IMR-90 (cell line): Measurements from ENCODE around the gene TENT5A. TPM values are rescaled to one million over a fixed set of nuclear protein-coding genes. Genes with fewer than 3 reads are reported as not detected.

Source experiments
- ATAC-seq: fragments of 200-7000 bp; cut with Tn5 transposase; 2 replicates; pipeline ENCODE4 v1.9.1; 2020; ENCODE audit warnings: low read depth, mild to moderate bottlenecking, moderate library complexity
- BruUV-seq: library from RNA; stranded (reverse); fragments of 400-500 nt; replicated peaks from 2 replicates; lab custom pipeline; 2021; lab: Mats Ljungman, UMichigan
- CTCF ChIA-PET: fragments of 300-600 bp; formaldehyde crosslinking; extraction: SDS; loops from one replicate; lab custom pipeline; 2021; ENCODE audit warnings: antibody characterized with exemption; lab: Yijun Ruan, JAX
- POLR2A ChIA-PET: fragments of 300-600 bp; sonication (Branson Sonifier 250); formaldehyde crosslinking; loops from one replicate; lab custom pipeline; 2022; ENCODE audit warnings: antibody characterized with exemption; ENCODE audit not compliant: unreplicated experiment; lab: Charles Lee
- DNase-seq: peaks from one replicate; pipeline ENCODE4 v3.0.0; 2013
- H2AFZ ChIP-seq: replicated peaks from 2 replicates; pipeline ENCODE3; 2013; ENCODE audit warnings: low read length, mild to moderate bottlenecking; ENCODE audit not compliant: poor library complexity
- H2AK5ac ChIP-seq: 2 replicates; pipeline ENCODE4 v1.6.1; 2013; ENCODE audit warnings: low read depth, low read length, inconsistent platforms
- H2AK9ac ChIP-seq: replicated peaks from 2 replicates; pipeline ENCODE3; 2013; ENCODE audit warnings: mild to moderate bottlenecking, low read depth, low read length, moderate library complexity; ENCODE audit not compliant: poor library complexity
- H2BK120ac ChIP-seq: 2 replicates; pipeline ENCODE4 v1.6.1; 2013; ENCODE audit warnings: low read depth, low read length, inconsistent platforms
- H2BK15ac ChIP-seq: 3 replicates; pipeline ENCODE4 v1.6.1; 2013; ENCODE audit warnings: low read depth, low read length, inconsistent platforms
- H2BK20ac ChIP-seq: 2 replicates; pipeline ENCODE4 v1.6.1; 2013; ENCODE audit warnings: low read depth, mild to moderate bottlenecking, inconsistent platforms, low read length, moderate library complexity
- H2BK5ac ChIP-seq: 2 replicates; pipeline ENCODE4 v1.6.1; 2013; ENCODE audit warnings: mild to moderate bottlenecking, low read depth, low read length, inconsistent platforms; ENCODE audit not compliant: poor library complexity, severe bottlenecking
- H3K14ac ChIP-seq: replicated peaks from 2 replicates; pipeline ENCODE4 v1.6.1; 2013; ENCODE audit warnings: low read depth, low read length, inconsistent platforms
- H3K18ac ChIP-seq: 2 replicates; pipeline ENCODE4 v1.6.1; 2013; ENCODE audit warnings: low read depth, low read length, control low read depth
- H3K23ac ChIP-seq: 2 replicates; pipeline ENCODE4 v1.6.1; 2013; ENCODE audit warnings: low read depth, low read length, inconsistent platforms
- H3K27ac ChIP-seq: 2 replicates; pipeline ENCODE4 v1.5.1; 2013; ENCODE audit warnings: mild to moderate bottlenecking, control low read depth, low read length; ENCODE audit not compliant: insufficient read depth
- H3K27me3 ChIP-seq: 2 replicates; pipeline ENCODE4 v1.6.1; 2013; ENCODE audit warnings: low read length; ENCODE audit not compliant: control insufficient read depth, insufficient read depth
- H3K36me3 ChIP-seq: 2 replicates; pipeline ENCODE4 v1.6.1; 2013; ENCODE audit warnings: low read length, mixed read lengths; ENCODE audit not compliant: control insufficient read depth, insufficient read depth
- H3K4ac ChIP-seq: 2 replicates; pipeline ENCODE4 v1.6.1; 2013; ENCODE audit warnings: low read depth, low read length, inconsistent platforms
- H3K4me1 ChIP-seq: 2 replicates; pipeline ENCODE4 v1.6.1; 2013; ENCODE audit warnings: low read length, mixed read lengths; ENCODE audit not compliant: control insufficient read depth, insufficient read depth
- H3K4me2 ChIP-seq: 2 replicates; pipeline ENCODE4 v1.6.1; 2013; ENCODE audit warnings: low read depth, mild to moderate bottlenecking, control low read depth, low read length, moderate library complexity
- H3K4me3 ChIP-seq: 2 replicates; pipeline ENCODE4 v1.5.1; 2013; ENCODE audit warnings: low read depth, mild to moderate bottlenecking, control low read depth, low read length, moderate library complexity; ENCODE audit not compliant: insufficient read depth
- H3K56ac ChIP-seq: 2 replicates; pipeline ENCODE4 v1.6.1; 2013; ENCODE audit warnings: low read length, inconsistent platforms; ENCODE audit not compliant: insufficient read depth; ENCODE audit errors: extremely low read depth
- H3K79me1 ChIP-seq, 2 experiments: 2 replicates each; pipeline ENCODE4 v1.6.1; 2013; ENCODE audit warnings: low read length in 2 of 2, inconsistent platforms in 1 of 2, low read depth in 1 of 2
- H3K9ac ChIP-seq: 2 replicates; pipeline ENCODE4 v1.6.1; 2013; ENCODE audit warnings: low read depth, low read length, control low read depth
- H3K9me1 ChIP-seq: 2 replicates; pipeline ENCODE4 v1.6.1; 2013; ENCODE audit warnings: low read length, inconsistent platforms; ENCODE audit not compliant: insufficient read depth
- H3K9me3 ChIP-seq: 2 replicates; pipeline ENCODE4 v1.6.1; 2013; ENCODE audit warnings: low read length; ENCODE audit not compliant: control insufficient read depth, insufficient read depth
- H4K20me1 ChIP-seq: 2 replicates; pipeline ENCODE4 v1.6.1; 2013; ENCODE audit warnings: low read length, inconsistent platforms; ENCODE audit not compliant: insufficient read depth
- H4K5ac ChIP-seq: 2 replicates; pipeline ENCODE4 v1.6.1; 2013; ENCODE audit warnings: mild to moderate bottlenecking, low read depth, low read length, control low read depth
- H4K8ac ChIP-seq, 2 experiments: 2 replicates each; pipeline ENCODE4 v1.6.1; 2013; ENCODE audit warnings: low read depth in 2 of 2, low read length in 2 of 2, control low read depth in 1 of 2, inconsistent platforms in 1 of 2
- H4K91ac ChIP-seq: 2 replicates; pipeline ENCODE4 v1.6.1; 2013; ENCODE audit warnings: low read depth, low read length, inconsistent platforms; ENCODE audit not compliant: insufficient read depth
- BHLHE40 ChIP-seq: fragments of 150-350 bp; IDR thresholded peaks from 2 replicates; pipeline ENCODE4 v1.6.1; 2016; ENCODE audit warnings: mild to moderate bottlenecking, low read depth, low read length
- CEBPB ChIP-seq: IDR thresholded peaks from 2 replicates; pipeline ENCODE4 v1.6.1; 2012; ENCODE audit warnings: low read depth, low read length, improper control_type of control experiment
- CHD1 ChIP-seq: IDR thresholded peaks from 2 replicates; pipeline ENCODE4 v1.6.1; 2012; ENCODE audit warnings: low read depth, low read length, improper control_type of control experiment
- MAFK ChIP-seq: IDR thresholded peaks from 2 replicates; pipeline ENCODE4 v1.6.1; 2012; ENCODE audit warnings: low read depth, low read length, improper control_type of control experiment
- MXI1 ChIP-seq: IDR thresholded peaks from 2 replicates; pipeline ENCODE4 v1.6.1; 2012; ENCODE audit warnings: low read depth, mild to moderate bottlenecking, low read length, moderate library complexity, borderline replicate concordance
- RAD21 ChIP-seq: IDR thresholded peaks from 2 replicates; pipeline ENCODE4 v1.6.1; 2012; ENCODE audit warnings: low read length, improper control_type of control experiment
- WGBS, 2 experiments: methylation state at CpG; one replicate each; pipeline versions ENCODE4 v1.1.5 to v1.1.7; 2013; ENCODE audit warnings: missing lambda C conversion rate in 2 of 2; ENCODE audit not compliant: insufficient read length in 1 of 2; ENCODE audit errors: extremely low coverage in 2 of 2; 5-methylcytosine and 5-hydroxymethylcytosine counted together
- dilution Hi-C: fragments of 300-500 bp; cut with HindIII; formaldehyde crosslinking; loops from one replicate; pipeline ENCODE4 v1.14.3; 2018; ENCODE audit warnings: low sequenced_read_pairs; ENCODE audit not compliant: unreplicated experiment
- in situ Hi-C: fragments of 300-500 bp; cut with MboI; formaldehyde crosslinking; loops from 3 replicates; pipeline ENCODE4 v1.14.3; 2019; ENCODE audit warnings: low sequenced_read_pairs, inconsistent platforms, mixed read lengths
- intact Hi-C: fragments of 100-400 bp; cut with micrococcal nuclease; formaldehyde crosslinking; loops from 2 replicates; pipeline ENCODE4 v1.10.0; 2022
- polyA plus RNA-seq, 3 experiments: library from polyadenylated mRNA; depleted of rRNA; stranded (reverse); fragments of >200 nt; gene quantifications; 2 replicates each; pipeline ENCODE4 v1.2.3, GENCODE V29; 2012; ENCODE audit warnings: low replicate concordance in 1 of 3
- total RNA-seq: library from RNA; depleted of rRNA; stranded (reverse); fragments of >200 nt; gene quantifications from 2 replicates; pipeline ENCODE4 v1.2.3, GENCODE V29; 2012
- TF ChIP-seq, protein P1 (sequence below): conservative IDR thresholded peaks from 2 replicates; pipeline ENCODE4 v1.5.1; 2012; ENCODE audit warnings: mild to moderate bottlenecking, low read depth, low read length, improper control_type of control experiment
- TF ChIP-seq, protein P2 (sequence below): fragments of 150-350 bp; IDR thresholded peaks from 2 replicates; pipeline ENCODE4 v1.6.1; 2017; ENCODE audit warnings: mild to moderate bottlenecking, antibody characterized with exemption, low read length, low read depth
- TF ChIP-seq, protein P3 (sequence below): fragments of 150-350 bp; IDR thresholded peaks from 2 replicates; pipeline ENCODE4 v1.6.1; 2016; ENCODE audit warnings: low read depth, mild to moderate bottlenecking, low read length, moderate library complexity, borderline replicate concordance

Gene TENT5A
- total and polyA plus RNA-seq, 2 of the 4 experiments (the other 2 are of a cell fraction), result 3.5 to 10.8 TPM

DNA sequence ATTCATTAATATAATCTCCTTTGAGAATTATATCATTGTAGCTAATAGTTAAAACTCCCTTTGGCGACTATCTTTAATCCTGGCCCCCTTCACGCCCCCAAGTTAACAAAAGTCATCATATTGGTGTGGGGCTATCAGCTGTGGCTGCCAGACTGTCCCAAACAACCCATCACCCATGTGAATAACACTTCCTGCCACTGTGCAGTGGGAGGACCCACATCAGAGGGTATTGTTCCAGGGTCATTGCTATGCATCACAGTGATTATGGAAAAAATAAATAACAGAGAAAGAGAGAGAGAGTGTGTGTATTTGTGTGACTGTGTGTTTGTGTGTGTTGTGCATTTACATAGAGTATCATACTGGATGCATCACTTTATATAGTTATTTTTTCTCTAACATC is 39.3 kb upstream of the TENT5A start:
- H3K4me2 ChIP-seq, result no peak overlapping the region
- no peak overlapping the region for H3K27ac ChIP-seq
- no peak overlapping the region for H2BK15ac ChIP-seq
- H3K79me1 ChIP-seq, result no peaks in the 10 kb centered on the region
- H3K27me3 ChIP-seq, result no peaks in the 10 kb centered on the region
- no peak overlapping the region for H2BK20ac ChIP-seq
- no peak overlapping the region for H3K56ac ChIP-seq
- no peak overlapping the region for H4K8ac ChIP-seq
- ATAC-seq (no peak), DNase-seq (no peak)
- H3K4me1 ChIP-seq, result peaks cover 3% of the 10 kb centered on the region; the same call in 1 of the 2 replicates
- no peak overlapping the region for H3K9ac ChIP-seq
- TF ChIP-seq, protein P1, sequence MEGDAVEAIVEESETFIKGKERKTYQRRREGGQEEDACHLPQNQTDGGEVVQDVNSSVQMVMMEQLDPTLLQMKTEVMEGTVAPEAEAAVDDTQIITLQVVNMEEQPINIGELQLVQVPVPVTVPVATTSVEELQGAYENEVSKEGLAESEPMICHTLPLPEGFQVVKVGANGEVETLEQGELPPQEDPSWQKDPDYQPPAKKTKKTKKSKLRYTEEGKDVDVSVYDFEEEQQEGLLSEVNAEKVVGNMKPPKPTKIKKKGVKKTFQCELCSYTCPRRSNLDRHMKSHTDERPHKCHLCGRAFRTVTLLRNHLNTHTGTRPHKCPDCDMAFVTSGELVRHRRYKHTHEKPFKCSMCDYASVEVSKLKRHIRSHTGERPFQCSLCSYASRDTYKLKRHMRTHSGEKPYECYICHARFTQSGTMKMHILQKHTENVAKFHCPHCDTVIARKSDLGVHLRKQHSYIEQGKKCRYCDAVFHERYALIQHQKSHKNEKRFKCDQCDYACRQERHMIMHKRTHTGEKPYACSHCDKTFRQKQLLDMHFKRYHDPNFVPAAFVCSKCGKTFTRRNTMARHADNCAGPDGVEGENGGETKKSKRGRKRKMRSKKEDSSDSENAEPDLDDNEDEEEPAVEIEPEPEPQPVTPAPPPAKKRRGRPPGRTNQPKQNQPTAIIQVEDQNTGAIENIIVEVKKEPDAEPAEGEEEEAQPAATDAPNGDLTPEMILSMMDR, result no peak
- TF ChIP-seq, protein P2, sequence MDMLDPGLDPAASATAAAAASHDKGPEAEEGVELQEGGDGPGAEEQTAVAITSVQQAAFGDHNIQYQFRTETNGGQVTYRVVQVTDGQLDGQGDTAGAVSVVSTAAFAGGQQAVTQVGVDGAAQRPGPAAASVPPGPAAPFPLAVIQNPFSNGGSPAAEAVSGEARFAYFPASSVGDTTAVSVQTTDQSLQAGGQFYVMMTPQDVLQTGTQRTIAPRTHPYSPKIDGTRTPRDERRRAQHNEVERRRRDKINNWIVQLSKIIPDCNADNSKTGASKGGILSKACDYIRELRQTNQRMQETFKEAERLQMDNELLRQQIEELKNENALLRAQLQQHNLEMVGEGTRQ, result no peak
- TF ChIP-seq MXI1, result no peak
- no peak for TF ChIP-seq MAFK
- no peak for TF ChIP-seq CHD1
- TF ChIP-seq, protein P3, sequence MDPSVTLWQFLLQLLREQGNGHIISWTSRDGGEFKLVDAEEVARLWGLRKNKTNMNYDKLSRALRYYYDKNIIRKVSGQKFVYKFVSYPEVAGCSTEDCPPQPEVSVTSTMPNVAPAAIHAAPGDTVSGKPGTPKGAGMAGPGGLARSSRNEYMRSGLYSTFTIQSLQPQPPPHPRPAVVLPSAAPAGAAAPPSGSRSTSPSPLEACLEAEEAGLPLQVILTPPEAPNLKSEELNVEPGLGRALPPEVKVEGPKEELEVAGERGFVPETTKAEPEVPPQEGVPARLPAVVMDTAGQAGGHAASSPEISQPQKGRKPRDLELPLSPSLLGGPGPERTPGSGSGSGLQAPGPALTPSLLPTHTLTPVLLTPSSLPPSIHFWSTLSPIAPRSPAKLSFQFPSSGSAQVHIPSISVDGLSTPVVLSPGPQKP, result no peak
- TF ChIP-seq CEBPB, result no peak
- no peak for TF ChIP-seq RAD21
- no peak for TF ChIP-seq BHLHE40
- dilution Hi-C loops (no loop called here), intact Hi-C loops (no loop called here), in situ Hi-C loops (no loop called here)
- H3K18ac ChIP-seq, result no peak overlapping the region
- H2AK9ac ChIP-seq, result no peak overlapping the region
- no CpG with 5 or more reads among the region's 2 CpGs for WGBS, 2 experiments
- no peak overlapping the region for H4K91ac ChIP-seq
- H3K9me1 ChIP-seq, result 0 out of 2 replicates have a peak, but pooled peaks cover 3% of the 10 kb centered on the region
- no peak overlapping the region for H3K4ac ChIP-seq
- no peak overlapping the region for H2BK5ac ChIP-seq
- H3K9me3 ChIP-seq, result no peaks in the 10 kb centered on the region
- no peak overlapping the region for H2AK5ac ChIP-seq
- H4K20me1 ChIP-seq, result no peaks in the 10 kb centered on the region
- no peaks in the 10 kb centered on the region for H3K36me3 ChIP-seq
- no TSS peak for BruUV-seq
- no peak overlapping the region for H3K4me3 ChIP-seq
- H2BK120ac ChIP-seq, result no peak overlapping the region
- ChIA-PET POLR2A (no interaction called here), CTCF (interaction anchor here (0.9 kb wide), 1 partner anchor 13 kb away, joined by 4 read pairs; no protein-coding TSS in a partner anchor)
- no peak overlapping the region for H4K5ac ChIP-seq
- no peak overlapping the region for H3K23ac ChIP-seq
- no peak overlapping the region for H2AFZ ChIP-seq
- H3K14ac ChIP-seq, result no peak overlapping the region
